Subcutaneous abdominal adipose tissue (tissue), 5 donors: ENCODE results near the gene MRI1.

Source experiments
- H3K27ac ChIP-seq: one replicate; pipeline ENCODE4 v1.7.0; 2013; ENCODE audit warnings: low read depth, mild to moderate bottlenecking, inconsistent platforms, low read length, moderate library complexity
- H3K27me3 ChIP-seq, 5 donors: one replicate each; pipeline ENCODE4 v1.7.0; 2013; ENCODE audit warnings: low read length in 5 of 5, inconsistent platforms in 1 of 5; ENCODE audit not compliant: control insufficient read depth in 5 of 5, insufficient read depth in 4 of 5
- H3K36me3 ChIP-seq, 5 donors: one replicate each; pipeline ENCODE4 v1.7.0; 2013; ENCODE audit warnings: low read length in 5 of 5; ENCODE audit not compliant: control insufficient read depth in 5 of 5, insufficient read depth in 5 of 5
- H3K4me1 ChIP-seq, 5 donors: one replicate each; pipeline ENCODE4 v1.7.0; 2013; ENCODE audit warnings: low read length in 5 of 5, mild to moderate bottlenecking in 3 of 5, moderate library complexity in 1 of 5; ENCODE audit not compliant: control insufficient read depth in 5 of 5, insufficient read depth in 5 of 5
- H3K4me3 ChIP-seq, 5 donors: one replicate each; pipeline ENCODE4 v1.7.0; 2013; ENCODE audit warnings: low read length in 5 of 5, low read depth in 1 of 5
- H3K9ac ChIP-seq, 5 donors: one replicate each; pipeline ENCODE4 v1.7.0; 2013; ENCODE audit warnings: low read length in 5 of 5, mild to moderate bottlenecking in 4 of 5, moderate library complexity in 3 of 5
- H3K9me3 ChIP-seq, 5 donors: one replicate each; pipeline ENCODE4 v1.7.0; 2013; ENCODE audit warnings: low read length in 5 of 5; ENCODE audit not compliant: control insufficient read depth in 5 of 5
- donor health status: healthy.
- donor health status: healthy.
- donor health status: healthy.
- donor health status: healthy.
- donor health status: healthy.

MRI1 gene

GRCh38 chr19:13757805-13758772 lies 6.2 kb upstream of the MRI1 start:
- no peaks in the 10 kb centered on the region for H3K4me1 ChIP-seq
- no peaks in the 10 kb centered on the region for H3K9me3 ChIP-seq
- no peaks in the 10 kb centered on the region for H3K27me3 ChIP-seq
- no peak overlapping the region for H3K9ac ChIP-seq
- no peak overlapping the region for H3K4me3 ChIP-seq
- no peak overlapping the region for H3K27ac ChIP-seq
- peaks cover 0 to 97% (median 79%) of the 10 kb centered on the region in 5 donors for H3K36me3 ChIP-seq

- Histone ChIP-seq H3K9me3 (no peaks in the 10 kb centered on the region), H3K4me1 (peaks cover 0 to under 1% (median under 1%) of the 10 kb centered on the region in 5 donors), H3K4me3 (no peak overlapping the region), H3K36me3 (peaks cover 0 to 93% (median 77%) of the 10 kb centered on the region in 5 donors), H3K27me3 (no peaks in the 10 kb centered on the region), H3K27ac (no peak overlapping the region), H3K9ac (no peak overlapping the region)
Measured at GRCh38 chr19:13758795-13759194, 5.5 kb upstream of the MRI1 start.

- Histone ChIP-seq H3K9me3 (no peaks in the 10 kb centered on the region), H3K27ac (no peak overlapping the region), H3K4me3 (no peak overlapping the region), H3K9ac (no peak overlapping the region), H3K27me3 (peaks cover 0 to 2% (median 0%) of the 10 kb centered on the region in 5 donors), H3K36me3 (peaks cover 0 to 71% (median 57%) of the 10 kb centered on the region in 5 donors), H3K4me1 (peaks cover 3 to 21% (median 17%) of the 10 kb centered on the region in 5 donors)
Measured at GRCh38 chr19:13761423-13761822, 2.9 kb upstream of the MRI1 start.

GRCh38 chr19:13762635-13763235 lies 1.6 kb upstream of the MRI1 start:
- H3K4me3 ChIP-seq = no peak overlapping the region
- peaks cover 3 to 21% (median 17%) of the 10 kb centered on the region in 5 donors for H3K4me1 ChIP-seq
- peaks cover 0 to 2% (median 0%) of the 10 kb centered on the region in 5 donors for H3K27me3 ChIP-seq
- no peak overlapping the region for H3K27ac ChIP-seq
- H3K9me3 ChIP-seq = no peaks in the 10 kb centered on the region
- H3K9ac ChIP-seq = no peak overlapping the region
- peaks cover 0 to 61% (median 46%) of the 10 kb centered on the region in 5 donors for H3K36me3 ChIP-seq

GRCh38 chr19:13763265-13763664 lies 1.1 kb upstream of the MRI1 start:
- no peaks in the 10 kb centered on the region for H3K9me3 ChIP-seq
- H3K27me3 ChIP-seq = peaks cover 0 to 2% (median 0%) of the 10 kb centered on the region in 5 donors
- H3K27ac ChIP-seq = no peak overlapping the region
- no peak overlapping the region for H3K4me3 ChIP-seq
- no peak overlapping the region for H3K9ac ChIP-seq
- peaks cover 3 to 21% (median 17%) of the 10 kb centered on the region in 5 donors for H3K4me1 ChIP-seq
- peaks cover 0 to 59% (median 44%) of the 10 kb centered on the region in 5 donors for H3K36me3 ChIP-seq

GRCh38 chr19:13764821-13765394 lies 586 bp downstream of the MRI1 start:
- Histone ChIP-seq H3K9ac (peak overlapping the region; percentile 52 to 76 (median 70)), H3K4me3 (peak overlapping the region; percentile 70 to 81 (median 77)), H3K36me3 (peaks cover 0 to 58% (median 44%) of the 10 kb centered on the region in 5 donors), H3K27ac (peak overlapping the region; percentile 67), H3K4me1 (peaks cover 3 to 21% (median 17%) of the 10 kb centered on the region in 5 donors), H3K27me3 (peaks cover 0 to 2% (median 0%) of the 10 kb centered on the region in 5 donors), H3K9me3 (no peaks in the 10 kb centered on the region)

GRCh38 chr19:13765395-13766094 lies 1.2 kb downstream of the MRI1 start:
- H3K9me3 ChIP-seq = no peaks in the 10 kb centered on the region
- peak overlapping the region; percentile 67 for H3K27ac ChIP-seq
- peaks cover 0 to 2% (median 0%) of the 10 kb centered on the region in 5 donors for H3K27me3 ChIP-seq
- peaks cover 0 to 56% (median 38%) of the 10 kb centered on the region in 5 donors for H3K36me3 ChIP-seq
- H3K9ac ChIP-seq = peak overlapping the region; percentile 52 to 76 (median 70)
- peak overlapping the region; percentile 70 to 81 (median 77) for H3K4me3 ChIP-seq
- H3K4me1 ChIP-seq = peaks cover 3 to 21% (median 17%) of the 10 kb centered on the region in 5 donors

- Histone ChIP-seq H3K36me3 (peaks cover 0 to 53% (median 36%) of the 10 kb centered on the region in 5 donors), H3K4me1 (peaks cover 3 to 21% (median 17%) of the 10 kb centered on the region in 5 donors), H3K27ac (peak overlapping the region; percentile 67), H3K9me3 (no peaks in the 10 kb centered on the region), H3K9ac (no peak overlapping the region), H3K4me3 (no peak overlapping the region), H3K27me3 (peaks cover 0 to 2% (median 0%) of the 10 kb centered on the region in 5 donors)
Measured at GRCh38 chr19:13766095-13766481, 1.8 kb downstream of the MRI1 start.

GRCh38 chr19:13768510-13768909 lies 4.2 kb downstream of the MRI1 start:
- H3K4me3 ChIP-seq = no peak overlapping the region
- H3K9ac ChIP-seq = no peak overlapping the region
- H3K4me1 ChIP-seq = peaks cover 3 to 21% (median 17%) of the 10 kb centered on the region in 5 donors
- no peak overlapping the region for H3K27ac ChIP-seq
- H3K9me3 ChIP-seq = no peaks in the 10 kb centered on the region
- peaks cover 0 to 39% (median 29%) of the 10 kb centered on the region in 5 donors for H3K36me3 ChIP-seq
- H3K27me3 ChIP-seq = peaks cover 0 to 2% (median 0%) of the 10 kb centered on the region in 5 donors
